Measurements from ENCODE around the gene ZNF22.
"Not testable (repeated sequence)": the region's sequence is repeated elsewhere in the genome, so short reads cannot be mapped to it uniquely, and the experiment has no call there.

Gene ZNF22

DNA sequence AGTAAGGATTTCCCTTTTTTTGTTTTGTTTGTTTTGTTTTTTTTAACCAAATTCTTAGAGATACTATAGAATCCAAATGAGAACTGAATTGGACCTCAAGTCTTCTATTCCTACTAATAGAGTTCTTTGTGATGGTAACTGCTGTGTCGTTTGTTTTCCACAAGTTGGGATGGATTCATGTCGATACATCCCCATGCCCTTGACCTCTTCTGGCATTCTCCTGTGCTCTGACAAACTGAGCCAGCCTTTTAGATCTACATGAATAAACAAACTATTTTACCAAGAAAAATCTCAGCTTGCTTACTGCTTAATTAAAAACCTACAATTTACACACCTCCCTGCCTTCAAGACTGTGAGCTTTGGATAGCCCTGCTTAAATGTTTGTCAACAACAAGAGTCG lies 3.9 kb downstream of the ZNF22 start:
- no peak for DNase-seq

DNA sequence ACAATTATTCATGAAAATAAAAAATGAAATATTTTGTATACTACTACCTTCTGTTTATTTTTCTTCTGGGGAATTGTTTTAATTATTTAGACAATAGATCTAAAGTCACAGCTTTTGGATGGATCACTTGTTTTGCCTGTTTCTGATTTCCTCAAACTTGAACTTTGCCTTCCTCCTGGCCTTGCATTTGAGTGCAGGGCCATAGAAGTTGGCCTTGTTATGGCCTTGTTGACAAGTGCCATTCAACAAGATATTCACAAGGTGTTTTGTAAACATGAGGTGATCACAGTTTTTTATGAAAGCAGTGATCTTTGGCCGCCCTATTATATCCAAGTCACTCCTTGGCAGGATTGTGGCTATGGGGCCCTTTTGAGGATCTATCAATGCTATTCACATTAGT lies 4.6 kb downstream of the ZNF22 start:
- no peak for DNase-seq

DNA sequence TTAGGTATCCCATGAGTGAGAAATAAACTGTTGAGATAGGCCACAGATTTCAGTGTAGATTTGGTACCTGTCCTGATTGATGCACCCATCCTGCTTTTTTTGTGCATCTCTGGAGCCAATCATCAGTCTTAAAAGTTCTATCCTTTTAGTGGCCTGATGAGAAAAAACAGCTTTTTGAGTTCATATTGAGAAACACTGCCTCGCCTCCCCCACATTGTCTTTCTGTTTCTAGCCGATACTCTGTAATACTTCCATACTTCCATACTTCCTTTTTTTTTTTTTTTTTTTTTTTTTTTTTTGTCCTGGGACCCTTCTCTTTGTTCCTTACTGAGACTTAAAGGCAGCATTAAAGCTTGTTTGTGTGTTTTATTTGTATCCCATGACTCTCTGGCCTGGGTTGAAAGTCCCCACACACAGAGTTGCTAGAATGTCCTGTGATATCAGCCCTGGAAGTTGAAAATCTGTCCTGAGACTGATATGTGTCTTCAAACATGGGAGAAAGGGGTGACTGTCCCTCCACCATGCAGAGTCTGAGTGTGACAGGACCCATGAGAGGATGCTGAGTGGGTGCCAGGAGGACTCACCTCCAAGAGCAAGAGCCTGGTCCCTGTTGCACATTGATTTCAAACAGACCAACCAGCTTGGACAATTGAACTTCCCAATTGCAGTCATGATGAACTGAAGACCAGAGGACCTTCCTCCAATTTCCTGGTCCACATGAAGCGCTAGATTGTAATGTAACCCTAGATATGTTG lies 5.7 kb downstream of the ZNF22 start:
- no peak for DNase-seq

DNA sequence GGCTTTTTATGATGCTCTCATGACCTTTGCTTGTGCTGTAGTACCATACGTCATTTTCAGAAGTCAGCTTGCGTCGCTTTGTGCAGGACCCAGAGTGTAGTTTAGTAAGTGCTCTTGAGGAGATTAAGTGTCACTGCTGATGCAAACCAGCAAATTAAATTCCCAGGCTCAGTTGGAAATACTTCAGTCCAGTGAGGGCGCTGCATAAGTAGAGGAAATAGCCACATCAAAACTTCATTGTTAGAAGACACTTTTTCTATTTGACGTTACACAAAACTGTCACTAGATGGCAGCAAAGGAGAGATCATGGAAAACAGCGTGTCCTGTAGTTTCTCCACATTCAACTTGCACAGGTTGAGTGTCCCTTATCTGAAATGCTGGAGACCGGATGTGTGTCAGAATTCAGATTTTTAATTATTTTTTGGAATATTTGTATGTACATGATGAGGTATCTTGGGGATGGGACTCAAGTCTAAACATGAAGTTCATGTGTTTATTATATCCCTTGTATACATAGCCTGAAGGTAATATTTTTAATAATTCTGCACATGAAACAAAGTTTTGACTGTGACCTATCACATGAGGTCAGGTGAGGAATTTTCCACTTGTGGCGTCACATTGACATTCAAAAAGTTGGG lies 7.9 kb downstream of the ZNF22 start:
- DNase-seq, result peak in 6 of 56 donors; percentile 21 to 38 (median 28)

DNA sequence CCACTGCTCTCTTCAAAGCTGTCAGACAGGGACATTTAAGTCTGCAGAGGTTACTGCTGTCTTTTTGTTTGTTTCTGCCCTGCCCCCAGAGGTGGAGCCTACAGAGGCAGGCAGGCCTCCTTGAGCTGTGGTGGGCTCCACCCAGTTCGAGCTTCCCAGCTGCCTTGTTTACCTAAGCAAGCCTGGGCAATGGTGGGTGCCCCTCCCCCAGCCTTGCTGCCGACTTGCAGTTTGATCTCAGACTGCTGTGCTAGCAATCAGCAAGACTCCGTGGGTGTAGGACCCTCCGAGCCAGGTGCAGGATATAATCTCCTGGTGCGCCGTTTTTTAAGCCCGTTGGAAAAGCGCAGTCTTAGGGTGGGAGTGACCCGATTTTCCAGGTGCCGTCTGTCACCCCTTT lies 13.8 kb downstream of the ZNF22 start:
- DNase-seq, result not testable (repeated sequence)

DNA sequence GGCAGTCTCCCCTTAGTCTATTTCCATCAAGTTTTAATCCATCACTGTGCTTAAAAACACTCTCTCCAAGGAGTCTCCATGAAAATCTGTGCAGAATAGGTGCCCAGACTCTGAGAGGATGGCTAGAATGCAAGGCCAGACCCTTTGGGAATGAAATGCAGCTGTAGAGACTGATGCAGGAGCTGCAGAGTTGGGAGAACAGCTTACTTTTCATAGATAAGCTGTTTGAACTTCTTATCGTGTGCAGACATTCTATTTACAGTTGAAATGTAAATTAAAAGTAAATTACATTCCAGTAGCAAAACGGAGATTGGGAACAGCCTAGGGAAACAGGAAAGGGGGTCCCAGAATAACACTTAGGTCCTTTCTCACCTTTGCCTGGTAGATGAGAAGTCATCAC lies 14.9 kb downstream of the ZNF22 start:
- DNase-seq, result no peak

DNA sequence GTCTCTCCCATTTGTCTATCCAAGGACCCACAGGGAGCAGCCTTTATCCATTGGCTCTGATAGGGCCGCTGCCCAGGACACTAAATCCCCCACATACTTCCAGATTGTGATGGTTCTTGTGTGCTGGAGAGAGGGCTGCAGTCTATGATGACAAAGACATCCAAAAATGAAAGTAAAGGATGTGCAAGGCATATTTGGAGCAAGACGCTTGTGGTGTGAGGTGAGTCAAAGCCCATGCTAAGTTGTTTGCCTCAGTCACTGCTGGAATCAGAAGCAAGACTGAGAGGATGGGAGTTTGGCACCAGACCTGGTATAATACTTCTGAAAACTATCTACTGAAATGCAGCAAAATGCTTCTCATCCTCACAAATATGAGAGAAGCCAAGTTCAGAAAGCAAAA lies 22.7 kb downstream of the ZNF22 start:
- no peak for DNase-seq

DNA sequence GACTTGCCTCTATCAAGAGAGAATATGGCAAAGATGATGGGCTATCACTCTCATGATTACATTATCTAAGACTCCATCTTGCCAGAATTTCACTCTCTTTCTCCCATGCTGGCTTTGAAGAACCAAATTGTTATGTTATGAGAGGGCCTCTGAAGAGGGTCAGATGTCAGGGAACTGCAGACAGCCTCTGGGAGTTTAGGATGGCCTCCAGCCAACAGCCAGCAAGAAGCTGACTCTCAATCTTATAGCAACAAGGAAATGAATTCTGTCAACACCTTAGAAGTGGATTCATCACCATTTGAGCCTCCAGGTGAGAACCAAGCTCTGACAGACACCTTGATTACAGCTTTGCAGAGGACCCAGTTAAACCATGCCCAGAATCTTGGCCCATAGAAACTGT lies 33.6 kb downstream of the ZNF22 start:
- DNase-seq, result no peak

DNA sequence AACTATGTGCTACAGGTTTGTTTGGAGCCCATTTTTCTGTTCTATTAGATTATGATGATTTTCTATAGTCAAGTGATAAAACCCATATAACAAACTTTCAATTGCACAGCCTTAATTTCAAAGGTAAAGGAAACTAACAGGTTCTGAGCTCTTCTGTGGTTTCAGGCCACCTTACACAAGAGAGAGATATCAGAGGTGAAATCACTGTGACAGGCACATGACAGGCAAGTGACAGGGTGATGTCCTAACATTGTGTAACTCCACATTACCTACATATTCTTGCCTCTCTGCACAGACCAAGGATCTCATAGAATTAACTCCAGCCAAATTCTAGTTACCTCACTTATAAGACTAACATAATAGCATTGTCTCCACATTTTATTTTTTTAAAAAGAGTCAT lies 35.0 kb downstream of the ZNF22 start:
- DNase-seq, result no peak

DNA sequence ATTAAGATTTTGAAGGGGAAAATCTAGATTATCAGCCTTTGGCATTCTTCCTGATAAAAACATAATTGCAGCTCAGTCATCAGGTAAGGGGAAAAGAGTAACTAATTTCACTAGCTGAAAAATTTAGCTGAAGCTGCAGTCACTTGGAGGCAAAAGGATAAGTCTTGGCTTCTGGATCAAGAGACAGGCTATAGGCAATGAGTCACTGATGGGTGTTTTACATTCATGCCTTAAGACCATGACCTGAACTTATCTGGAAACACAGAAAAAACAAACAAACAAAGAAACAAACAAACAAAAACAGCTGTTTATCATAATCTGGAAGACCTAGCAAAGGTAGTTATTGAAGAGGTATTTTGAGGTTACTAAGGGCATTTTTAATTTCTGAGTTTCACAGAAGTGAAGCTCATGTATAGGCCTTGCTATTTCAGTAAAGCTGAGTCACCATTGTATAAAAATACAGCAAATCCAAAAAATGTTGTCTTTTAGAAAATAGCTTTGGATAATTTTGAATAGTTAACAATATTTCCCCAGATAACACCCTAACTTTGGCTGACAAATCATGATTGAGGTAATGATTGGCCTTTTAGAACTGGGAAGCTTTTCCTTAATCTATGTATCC lies 40.3 kb downstream of the ZNF22 start:
- DNase-seq, result no peak

DNA sequence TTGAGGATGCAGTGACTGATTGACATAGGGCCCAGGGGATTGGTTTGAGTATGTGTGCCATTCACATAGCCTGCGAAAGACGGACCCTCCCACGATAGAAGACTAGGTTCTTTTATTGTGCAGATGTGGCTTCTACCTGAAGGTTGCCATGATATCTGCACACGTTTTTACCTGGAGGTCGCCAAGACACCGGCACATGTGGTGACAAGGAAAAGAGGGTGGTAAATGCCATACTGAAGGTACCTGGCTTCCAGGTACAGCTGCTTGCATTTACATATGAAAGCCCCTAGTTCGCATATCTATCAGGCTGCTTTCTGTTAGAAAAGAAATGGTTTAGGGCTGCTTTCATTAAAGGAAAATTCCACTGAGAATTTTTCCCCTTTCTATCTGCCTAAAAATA lies 43.6 kb downstream of the ZNF22 start:
- DNase-seq, result no peak

DNA sequence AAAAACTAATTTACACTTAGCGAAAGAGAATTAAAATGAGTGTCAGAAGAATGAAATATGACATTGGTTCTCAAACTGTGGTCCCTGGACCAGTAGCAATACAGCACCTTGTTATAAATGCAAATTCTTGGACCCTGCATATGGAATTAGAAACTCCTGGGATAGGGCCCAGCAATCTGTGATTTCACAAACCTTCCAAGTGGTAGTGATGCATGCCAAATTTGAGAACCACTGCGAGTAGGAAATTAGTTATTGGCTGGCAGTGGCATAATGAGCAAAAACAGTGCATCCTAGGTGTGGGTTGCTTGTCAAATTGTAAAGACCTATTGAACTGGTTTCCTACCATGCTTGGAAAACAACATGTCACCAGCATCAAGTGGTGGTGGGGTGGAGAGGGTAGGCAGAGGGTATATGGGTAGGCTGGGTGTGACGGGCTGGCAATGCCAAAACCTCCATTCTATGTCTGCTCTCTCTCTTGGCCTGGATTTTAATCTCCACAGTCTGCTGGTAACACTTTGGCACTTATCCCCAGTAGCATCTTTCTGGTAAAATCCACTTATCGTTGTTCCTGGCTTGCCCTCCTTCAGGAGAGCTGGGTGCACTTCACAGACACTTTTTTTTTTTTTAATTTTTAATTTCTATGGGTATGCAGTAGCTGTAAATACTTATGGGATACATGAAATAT lies 50.0 kb downstream of the ZNF22 start:
- no peak for DNase-seq

DNA sequence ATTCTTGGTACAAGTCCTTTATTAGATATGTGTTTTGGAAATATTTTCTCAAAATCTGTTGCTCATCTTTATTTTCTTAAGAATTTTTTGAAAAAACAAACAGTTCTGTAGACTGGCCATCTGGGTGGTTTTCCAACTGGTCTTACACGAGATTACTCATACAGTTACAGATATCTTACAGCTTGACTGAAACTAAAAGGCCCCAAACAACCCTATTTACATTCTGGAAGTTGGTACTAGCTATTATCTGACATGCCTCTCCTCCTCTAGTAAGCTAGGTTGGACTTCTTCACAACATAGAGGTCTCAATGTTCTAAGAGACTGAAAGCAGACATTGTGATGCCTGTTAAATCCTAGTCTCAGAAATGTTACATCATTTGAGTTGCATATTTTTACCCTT lies 52.0 kb downstream of the ZNF22 start:
- DNase-seq, result no peak

DNA sequence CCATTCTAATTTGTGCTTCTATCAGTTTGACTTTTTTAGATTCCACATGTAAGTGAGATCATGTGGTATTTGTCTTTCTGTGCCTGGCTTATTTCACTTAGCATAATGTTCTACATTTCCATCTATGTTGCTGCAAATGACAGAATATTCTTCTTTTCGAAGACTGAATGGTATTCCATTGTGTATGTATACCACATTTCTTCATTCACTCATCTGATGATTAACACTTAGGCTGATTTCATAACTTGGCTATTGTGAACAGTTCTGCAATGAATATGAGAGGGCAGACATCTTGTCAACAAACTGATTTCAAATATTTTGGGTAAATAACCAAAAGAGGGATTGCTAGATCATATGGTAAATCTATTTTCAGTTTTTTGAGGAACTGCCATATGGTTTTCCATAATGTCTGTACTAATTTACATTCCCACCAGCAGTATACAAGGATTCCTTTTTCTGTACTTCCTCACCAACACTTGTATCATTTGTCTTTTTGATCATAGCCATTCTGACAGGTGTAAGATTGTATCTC lies 52.9 kb downstream of the ZNF22 start:
- no peak for DNase-seq
